HG02571 (cell line): Measurements from ENCODE around the gene PSME4.
"Not testable (repeated sequence)": the region's sequence is repeated elsewhere in the genome, so short reads cannot be mapped to it uniquely, and the experiment has no call there.

ENCODE experiments used
- ATAC-seq: cut with Tn5 transposase; IDR thresholded peaks from one replicate; pipeline ENCODE4 v1.9.1; 2021; ENCODE audit warnings: mild to moderate bottlenecking, moderate library complexity; ENCODE audit not compliant: unreplicated experiment

The PSME4 gene

DNA sequence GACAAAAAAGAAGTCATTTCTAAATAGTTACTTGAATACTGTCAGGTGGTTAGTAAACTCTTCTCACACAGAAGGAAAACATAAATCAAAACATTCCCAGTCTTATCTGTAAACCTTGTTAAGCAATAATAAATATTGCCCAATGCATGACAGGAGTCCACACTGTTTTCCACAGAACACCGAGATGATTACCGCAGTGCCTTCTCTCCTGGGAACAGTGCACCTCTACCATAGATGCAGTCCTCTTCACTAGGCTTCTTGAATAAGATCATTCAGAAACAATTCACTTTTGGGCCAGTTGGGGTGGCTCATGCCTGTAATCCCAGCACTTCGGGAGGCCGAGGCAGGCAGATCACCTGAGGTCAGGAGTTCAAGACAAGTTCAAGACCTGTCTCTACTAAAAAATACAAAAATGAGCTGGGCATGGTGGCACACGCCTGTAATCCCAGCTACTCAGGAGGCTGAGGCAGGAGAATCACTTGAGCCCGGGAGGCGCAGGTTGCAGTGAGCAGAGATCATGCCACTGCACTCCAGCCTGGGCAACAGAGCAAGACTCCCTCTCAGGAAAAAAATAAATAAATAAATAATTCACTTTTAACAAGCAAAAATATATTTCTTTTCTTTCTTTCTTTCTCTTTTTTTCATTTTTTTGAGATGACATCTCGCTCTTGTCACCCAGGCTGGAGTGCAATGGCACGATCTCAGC is 119.6 kb downstream of the PSME4 start:
- ATAC-seq, result not testable (repeated sequence)

DNA sequence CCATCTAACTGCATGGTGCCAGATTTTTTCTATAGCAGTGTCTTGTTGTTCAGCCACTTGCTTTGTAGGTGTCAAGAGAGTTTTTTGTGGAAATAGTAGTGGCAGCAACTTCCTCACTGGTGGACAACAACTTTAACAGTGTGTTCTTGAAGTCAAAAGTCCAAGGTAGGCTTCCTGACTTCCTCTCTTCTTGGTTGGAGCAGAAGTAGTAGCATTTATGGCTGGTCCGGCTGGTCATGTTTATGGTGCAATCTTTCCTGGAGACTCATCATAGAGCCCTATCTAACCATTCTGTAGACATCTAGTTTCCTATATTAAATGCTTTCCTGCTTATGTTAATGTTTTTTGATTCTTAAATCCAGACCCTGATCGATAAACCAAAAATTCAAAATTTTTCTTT is 122.7 kb downstream of the PSME4 start:
- no peak for ATAC-seq

DNA sequence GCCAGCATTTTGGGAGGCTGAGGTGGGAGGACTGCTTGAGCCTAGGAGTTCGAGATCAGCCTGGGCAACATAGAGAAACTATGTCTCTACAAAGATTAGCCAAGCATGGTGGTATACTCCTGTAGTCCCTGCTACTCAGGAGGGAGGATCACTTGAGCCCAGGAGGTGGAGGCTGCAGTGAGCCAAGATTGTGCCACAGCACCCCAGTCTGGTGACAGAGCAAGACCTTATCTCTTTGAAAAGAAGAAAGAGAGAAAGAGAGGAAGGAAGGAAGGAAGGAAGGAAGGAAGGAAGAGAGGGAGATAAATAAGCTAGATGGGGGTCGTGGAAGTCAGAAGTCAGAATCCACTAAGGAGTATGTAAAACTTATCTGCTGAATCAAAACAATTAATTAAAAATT is 127.2 kb downstream of the PSME4 start:
- ATAC-seq, result no peak

DNA sequence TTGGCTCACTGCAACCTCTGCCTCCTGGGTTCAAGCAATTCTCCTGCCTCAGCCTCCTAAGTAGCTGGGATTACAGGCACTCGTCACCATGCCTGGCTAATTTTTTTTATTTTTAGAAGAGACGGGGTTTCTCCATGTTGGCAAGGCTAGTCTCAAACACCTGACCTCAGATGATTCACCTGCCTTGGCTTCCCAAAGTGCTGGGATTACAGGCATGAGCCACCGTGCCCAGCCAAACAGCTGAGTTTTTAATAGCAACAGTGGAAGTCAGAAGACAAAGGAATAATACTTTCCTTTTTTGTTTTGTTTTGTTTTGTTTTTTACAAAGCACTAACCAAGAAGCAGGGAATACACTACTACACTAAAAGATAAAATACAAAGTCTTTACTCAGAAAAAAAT is 127.9 kb downstream of the PSME4 start:
- ATAC-seq, result no peak

DNA sequence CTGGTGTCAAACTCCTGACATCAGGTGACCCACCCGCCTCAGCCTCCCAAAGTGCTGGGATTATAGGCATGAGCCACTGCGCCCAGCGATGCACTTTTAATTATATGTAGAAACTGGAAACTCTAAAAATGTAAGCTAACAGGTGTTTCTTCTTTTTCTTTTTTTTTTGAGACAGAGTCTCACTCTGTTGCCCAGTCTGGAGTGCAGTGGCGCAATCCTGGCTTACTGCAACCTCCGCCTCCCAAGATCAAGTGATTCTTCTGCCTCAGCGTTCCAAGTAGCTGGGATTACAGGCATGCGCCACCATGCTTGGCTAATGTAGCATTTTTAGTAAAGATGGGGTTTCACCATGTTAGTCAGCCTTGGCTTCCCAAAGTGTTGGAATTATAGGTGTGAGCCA is 129.1 kb downstream of the PSME4 start:
- not testable (repeated sequence) for ATAC-seq

DNA sequence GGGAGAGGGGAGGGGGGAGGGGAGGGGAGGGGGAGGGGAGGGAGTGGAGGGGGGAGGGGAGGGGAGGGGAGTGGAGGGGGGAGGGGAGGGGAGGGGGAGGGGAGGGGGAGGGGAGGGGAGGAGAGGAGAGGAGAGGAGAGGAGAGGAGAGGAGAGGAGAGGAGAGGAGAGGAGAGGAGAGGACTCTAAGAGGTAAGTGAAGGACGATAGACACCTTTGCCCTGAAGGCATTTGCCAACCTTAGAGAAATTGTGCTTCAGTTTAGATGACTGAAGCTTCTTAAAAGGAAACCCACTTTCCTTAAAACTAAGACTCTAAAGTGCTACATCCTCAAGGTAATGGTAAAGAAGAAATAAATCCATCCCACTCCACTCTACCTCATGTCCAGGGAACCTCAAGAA is 130.2 kb downstream of the PSME4 start:
- no peak for ATAC-seq

DNA sequence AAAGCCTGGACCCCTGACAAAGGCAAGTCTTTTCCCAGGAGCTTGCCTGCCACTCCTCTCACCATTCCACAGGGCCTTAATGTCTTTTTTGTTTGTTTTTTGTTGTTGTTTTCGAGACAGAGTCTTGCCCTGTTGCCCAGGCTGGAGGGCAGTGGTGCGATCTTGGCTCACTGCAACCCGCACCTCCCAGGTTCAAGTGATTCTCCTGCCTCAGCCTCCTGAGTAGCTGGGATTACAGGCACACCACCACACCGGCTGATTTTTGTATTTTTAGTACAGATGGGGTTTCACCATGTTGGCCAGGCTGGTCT is 140.9 kb downstream of the PSME4 start:
- ATAC-seq, result not testable (repeated sequence)

DNA sequence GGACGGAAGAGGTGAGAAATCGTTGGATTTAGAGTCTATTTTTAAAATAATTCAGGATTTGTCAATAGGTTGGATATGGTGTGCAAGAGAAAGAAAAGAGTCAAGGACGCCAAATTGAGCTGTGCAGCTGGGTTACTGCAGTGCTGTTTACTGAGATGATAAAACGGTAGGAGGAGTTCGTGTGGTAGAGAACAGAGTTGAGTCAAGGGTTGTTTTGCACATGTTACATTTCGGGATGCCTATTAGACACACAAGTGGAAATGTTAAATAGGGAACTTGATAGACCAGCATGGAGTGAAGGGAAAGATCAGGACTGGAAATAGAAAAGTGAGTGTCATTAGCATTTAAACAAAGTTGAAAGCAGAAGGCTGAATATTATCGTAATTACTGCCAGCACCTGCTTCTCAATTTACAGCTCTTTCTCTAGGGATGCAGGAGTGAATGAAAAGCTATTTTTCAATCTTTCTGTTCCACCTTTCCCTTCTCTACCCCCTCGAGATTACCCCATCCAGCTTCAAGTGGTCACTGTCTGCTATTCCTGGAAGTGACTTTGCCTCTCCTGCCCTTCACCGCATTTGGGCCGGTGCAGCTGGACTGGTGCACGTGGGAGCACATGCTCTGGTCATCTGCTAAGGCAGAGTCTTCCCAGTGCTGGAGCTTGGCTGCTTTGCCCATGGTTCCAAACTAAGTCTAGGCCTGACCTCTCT is 141.4 kb downstream of the PSME4 start:
- ATAC-seq, result no peak

DNA sequence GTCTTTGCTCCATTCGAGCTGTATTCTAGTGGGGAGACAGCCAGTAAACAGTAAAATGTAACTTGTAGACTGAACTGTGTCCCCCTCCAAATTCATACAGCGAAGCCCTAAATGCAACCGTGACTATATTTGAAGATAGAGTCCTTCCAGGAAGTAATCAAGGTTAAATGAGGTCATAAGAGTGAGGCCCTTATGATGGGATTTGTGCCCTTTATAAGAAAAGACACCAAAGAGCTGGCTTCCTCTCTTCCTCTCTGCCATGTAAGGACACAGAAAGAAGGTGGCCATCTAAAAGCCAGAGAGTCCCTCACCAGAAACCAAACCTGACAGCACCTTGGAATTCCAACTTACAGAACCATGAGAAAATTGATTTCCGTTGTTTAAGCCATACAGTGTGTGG is 142.5 kb downstream of the PSME4 start:
- no peak for ATAC-seq

DNA sequence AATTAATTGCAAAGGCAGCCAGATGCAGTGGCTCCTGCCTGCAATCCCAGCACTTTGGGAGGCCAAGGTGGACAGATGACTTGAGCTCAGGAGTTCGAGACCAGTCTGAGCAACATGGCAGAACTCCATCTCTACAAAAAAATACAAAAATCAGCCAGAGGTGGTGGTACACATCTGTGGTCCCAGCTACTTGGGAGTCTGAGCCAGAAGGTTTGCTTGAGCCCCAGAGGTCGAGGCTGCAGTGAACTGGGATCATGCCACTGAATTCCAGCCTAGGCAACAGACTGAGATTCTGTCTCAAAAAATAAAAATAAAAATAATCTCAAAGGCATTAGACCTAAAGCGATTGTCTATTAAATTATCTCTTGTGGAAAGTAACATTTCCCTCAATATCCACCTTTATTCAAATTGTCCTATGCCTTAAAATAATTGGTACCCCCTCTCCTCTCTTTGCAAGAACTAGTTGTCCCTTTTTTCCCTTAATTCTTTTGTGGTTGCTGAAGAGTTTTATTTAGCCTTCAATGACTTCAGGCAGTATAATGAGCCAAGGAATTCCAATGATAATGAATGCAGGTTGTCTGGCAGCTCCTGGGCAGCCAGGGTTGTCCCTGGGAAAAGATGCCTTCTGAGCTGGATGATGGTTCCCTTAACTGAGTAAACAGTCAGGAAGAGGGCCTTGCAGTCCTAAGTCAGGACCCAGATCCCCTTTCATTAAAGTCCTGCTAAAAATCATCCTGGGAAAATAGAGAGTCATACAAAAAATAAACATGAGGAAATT is 143.2 kb downstream of the PSME4 start:
- no peak for ATAC-seq

DNA sequence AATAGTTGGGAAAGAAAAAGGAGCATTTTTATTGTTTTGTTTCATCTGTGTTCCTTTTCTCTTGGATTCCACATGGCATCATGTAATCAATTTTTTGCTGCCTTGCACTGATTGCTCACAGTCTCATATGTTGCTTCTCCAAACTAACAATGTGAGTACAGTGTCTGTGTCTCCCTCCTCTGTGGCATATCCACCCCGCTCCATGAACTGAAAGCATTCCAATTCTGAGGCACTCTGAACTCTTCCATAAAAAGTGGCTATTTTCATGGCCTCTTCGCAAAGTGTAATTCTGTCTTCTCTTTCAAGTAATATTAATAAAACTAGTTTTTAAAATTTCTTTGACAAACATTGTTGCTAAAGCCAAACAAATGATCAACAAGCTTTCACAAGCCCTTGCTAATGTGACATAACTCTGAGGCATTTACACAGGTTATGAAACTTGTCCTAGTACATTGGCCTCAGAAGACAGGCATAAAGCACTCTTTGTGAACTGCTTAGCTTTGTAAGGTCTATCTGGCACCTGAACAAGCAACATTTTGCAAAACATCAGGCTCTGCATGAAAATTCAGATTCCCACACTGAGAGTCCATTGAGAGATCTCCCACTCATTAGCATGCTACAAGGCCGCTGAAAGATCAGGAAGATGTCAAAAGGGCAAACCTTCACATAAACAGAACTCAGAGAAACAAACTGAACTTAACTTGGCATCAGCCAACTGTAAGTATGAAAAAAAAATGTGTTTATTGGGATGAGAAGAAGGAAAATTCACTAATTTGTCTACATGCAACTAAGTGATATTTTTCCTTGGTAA is 144.0 kb downstream of the PSME4 start:
- ATAC-seq, result no peak

DNA sequence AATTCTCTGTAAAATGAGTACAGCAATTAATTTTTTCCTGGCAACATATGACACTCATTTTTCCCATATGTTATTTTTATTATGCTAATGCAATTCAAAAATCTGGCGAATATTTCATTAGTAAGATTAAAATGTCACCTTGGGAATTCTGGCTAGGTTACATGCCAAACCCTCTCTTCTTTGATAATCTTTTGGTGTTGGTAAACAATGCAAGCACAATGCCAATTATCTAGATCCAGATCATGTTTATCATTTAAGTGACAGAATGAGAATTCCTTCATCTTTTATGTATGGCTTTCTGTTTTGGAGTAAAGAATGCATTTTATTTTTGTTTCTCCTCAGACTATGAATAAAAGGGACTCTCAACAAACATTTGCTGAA is 144.8 kb downstream of the PSME4 start:
- no peak for ATAC-seq

DNA sequence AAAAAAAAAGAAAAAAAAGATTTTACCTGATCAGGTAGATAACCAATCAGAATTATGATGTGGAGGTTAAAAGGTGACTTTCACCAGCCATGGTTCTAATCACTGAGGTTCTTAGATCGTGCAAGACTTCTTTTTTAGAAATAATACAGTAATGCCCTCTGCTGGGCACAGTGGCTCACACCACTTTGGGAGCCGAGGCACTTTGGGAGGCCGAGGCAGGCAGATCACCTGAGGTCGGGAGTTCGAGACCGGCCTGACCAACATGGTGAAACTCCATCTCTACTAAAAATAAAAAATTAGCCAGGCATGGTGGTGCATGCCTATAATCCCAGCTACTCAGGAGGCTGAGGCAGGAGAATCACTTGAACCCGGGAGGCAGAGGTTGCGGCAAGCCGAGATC is 147.2 kb downstream of the PSME4 start:
- ATAC-seq, result not testable (repeated sequence)

DNA sequence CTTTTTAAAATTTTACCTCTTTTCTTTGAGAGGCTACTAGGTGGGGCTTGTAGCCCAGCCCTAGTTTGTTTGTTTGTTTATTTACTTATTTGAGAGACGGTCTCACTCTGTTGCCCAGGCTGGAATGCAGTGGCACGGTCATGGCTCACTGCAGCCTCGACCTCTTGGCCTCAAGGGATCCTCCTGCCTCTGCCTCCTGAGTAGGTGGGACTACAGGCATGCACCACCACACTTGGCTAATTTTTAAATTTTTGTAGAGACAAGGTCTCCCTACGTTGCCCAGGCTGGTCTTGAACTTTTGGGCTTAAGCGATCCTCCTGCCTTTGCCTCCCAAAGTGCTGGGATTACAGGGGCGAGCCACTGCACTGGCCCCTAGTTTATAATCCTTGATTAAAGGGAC is 149.0 kb downstream of the PSME4 start:
- ATAC-seq, result no peak

DNA sequence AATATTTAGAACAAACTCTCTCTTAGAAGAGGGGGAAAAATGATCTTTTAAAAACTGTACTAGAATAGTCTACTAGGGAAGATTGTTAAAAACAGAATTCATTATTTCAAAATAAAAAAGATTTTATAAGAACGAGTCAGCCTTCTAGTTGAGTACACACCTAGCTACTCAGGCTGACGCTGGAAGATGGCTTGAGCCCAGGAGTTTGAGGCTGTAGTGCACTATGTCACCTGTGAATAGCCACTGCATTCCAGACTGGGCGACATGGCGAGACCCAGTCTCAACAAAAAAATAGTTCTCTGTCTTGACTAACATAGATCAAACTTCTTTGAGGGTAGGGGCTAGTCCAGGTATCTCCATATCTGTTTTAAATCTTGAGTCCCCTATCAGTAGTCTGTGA is 150.1 kb downstream of the PSME4 start:
- no peak for ATAC-seq

DNA sequence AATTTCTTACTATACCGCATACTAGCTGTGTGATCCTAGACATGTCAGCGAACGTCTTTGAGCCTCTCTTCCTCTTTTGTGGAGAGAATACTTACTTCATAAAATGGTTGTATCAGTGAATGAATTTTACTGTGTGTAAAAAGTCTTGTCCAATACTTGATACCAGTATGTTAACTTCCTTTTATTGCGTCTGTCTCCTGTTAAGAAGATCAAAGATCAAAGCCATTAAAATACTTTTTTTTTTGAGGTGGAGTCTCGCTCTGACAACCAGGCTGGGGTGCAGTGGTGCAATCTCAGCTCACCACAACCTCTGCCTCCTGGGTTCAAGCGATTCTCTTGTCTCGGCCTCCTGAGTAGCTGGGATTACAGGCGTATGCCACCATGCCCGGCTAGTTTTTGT is 150.7 kb downstream of the PSME4 start:
- no peak for ATAC-seq

DNA sequence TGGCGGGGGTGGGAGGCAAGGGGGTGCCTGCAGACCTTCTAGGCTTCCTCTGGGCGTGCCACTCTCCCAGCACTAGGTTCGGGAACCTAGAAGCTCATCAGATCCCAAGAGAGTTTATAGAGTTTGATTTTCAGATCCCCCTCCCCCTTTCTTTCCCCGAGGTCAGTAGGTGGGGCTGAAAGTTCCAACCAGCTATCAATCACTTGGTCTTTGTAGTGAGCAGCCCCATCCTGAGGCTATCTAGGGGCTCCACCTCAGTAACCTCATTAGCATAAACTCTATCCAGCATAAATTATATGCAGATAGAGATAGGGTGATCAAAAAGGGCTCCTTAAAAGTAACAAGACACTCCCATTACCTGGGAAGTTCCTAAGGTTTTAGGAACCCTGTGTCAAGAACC is 151.2 kb downstream of the PSME4 start:
- no peak for ATAC-seq

DNA sequence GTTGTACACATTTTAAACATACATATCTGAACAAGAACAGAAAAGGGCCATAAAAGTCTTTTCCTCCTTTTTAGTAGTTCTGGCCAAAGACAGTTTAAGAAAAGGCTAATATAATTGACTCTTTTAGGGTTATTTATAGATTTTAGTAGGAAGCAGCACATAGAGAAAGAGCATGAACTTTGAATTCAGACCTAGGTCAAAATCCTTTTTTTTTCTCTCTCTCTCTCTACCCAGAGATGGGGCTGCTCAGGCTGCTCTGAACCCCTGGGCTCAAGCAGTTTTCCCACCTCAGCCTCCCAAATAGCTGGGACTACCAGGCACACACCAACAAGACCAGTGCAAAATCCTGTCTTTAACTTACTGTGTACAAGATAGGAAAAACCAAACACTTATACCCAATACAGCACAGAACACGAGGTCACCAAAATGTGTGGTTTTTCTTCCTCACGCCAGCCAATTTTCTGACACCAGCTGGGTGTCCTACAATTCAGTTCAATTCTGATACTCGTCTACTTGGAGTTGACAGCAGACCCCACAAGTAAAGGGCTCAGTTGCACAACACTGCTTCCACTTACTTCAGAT is 151.8 kb downstream of the PSME4 start:
- no peak for ATAC-seq
